Measurements from ENCODE around the gene FTSJ3.
"Not testable (repeated sequence)": the region's sequence is repeated elsewhere in the genome, so short reads cannot be mapped to it uniquely, and the experiment has no call there.

FTSJ3 gene

DNA sequence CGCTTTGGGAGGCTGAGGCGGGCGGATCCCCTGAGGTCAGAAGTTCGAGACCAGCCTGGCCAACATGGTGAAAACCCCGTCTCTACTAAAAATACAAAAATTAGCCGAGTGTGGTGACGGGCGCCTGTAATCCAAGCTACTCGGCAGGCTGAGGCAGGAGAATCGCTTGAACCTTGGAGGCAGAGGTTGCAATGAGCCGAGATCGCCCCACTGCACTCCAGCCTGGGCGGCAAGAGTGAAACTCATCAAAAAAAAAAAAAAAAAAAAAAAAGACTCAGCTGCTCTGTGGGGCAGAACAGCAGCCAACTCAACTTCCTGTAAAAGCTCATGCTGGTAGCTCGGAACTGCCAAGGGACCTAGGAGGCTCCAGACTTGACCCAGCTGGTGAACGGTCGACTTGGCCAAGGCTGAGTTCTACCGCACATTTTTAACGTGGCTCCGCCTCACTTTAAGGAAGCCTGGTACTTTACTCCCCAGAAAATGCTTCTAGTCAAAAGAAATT is 16.0 kb upstream of the FTSJ3 start:
- DNase-seq = not testable (repeated sequence)

DNA sequence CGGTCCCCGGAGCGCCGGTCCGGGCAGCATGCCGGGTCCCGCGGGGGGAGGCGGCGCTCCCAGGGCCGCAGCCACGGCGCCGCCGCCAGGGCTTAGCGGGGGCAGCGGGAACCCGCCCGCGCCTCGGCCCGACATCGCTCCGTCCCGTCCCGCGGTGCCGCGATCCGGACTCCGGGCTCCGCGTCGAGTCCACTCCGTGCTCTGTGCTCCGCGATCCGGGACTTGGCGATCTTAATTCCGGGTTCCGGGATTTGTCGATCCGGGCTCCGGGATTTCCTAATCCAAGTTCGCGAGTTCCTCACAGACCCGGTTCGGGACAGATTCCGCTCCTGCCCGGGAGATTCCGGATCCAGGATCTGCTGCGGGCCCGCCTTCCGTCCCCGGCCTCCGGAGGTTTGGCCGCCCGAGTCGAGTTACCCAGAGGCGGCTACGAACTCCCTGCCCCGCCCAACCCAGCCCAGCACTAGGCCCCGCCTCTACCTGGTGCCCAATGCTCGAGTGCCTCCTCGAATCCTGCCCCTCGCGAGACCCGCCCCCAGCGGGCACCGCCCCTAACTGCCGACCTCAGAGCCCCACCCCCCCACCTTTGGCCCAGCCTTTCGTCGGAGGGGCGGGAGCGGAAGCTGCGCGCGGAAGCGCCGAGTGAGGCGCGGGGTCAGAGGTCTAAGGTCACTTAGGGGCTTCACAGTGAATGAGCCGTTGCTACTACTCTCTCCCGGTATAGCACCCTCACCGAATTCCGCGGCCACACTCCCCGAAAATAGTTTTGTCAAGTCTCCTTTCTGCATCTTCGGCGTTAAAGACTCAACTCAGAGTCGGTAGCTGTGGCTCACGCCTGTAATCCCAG is 15.3 kb upstream of the FTSJ3 start, which contains the start of gene SMARCD2:
SMARCD2 (minus strand) TSS at position 146 of the 847 bp plus-strand sequence; CDS start at position 135, 11 bp downstream.
- peak; percentile 97 for DNase-seq

DNA sequence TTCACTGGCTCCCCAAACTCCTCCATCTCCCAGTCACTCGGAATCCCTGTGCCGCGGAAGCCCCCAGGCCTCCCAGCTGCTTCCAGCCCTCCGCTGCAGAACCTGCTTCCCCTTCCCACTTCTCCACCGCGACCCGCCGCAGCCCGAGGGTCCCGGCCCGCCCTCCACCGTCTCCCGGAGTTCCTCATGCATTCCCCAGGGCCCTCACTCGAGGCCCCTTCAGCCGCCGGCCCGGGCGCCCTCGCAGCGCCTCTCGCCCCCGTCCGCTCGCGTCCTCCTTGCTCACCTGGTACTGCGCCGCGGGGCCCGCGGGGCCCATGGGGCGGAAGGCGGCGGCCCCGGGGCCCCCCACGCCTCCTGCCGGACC is 14.7 kb upstream of the FTSJ3 start:
- no peak for DNase-seq

DNA sequence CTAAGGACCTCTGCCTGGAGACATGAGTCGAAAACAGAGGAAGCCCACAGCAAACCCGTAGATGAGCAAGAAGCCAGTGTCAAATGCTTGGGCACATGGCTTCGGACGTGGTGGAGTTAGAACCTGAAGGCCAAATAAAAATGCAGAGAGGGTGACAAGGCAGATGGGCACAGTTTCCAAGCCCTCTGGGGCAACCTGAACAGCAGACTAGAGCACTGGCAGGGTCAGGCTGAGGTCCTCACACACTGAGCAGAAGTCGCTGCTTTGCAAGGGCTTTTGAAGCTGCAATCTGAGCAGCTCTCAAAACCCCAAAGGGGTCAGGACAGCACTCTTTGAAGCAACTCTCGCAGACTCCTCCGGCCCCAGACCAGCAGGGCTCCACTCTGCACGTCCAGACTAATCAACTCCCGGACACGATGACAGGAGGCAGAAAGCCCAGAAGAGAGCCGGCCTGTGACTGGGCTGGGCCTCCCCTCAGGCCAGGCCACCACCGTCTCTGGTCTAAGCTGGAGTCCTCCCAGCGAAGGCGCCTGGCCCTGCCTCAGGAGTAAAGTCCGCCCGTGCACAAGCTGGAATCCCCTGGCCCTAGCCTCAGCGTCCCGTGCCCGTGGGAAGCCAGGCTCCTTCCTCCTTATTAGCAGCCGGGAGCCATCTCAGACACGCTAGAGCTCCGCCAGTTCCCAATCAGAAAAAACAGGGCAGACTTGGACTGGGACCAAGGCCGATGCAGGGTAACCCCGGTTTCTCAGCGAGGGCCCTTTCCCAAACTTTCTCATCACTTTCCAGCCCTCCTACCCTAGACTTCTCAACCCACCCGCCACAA is 14.1 kb upstream of the FTSJ3 start:
- DNase-seq = no peak

DNA sequence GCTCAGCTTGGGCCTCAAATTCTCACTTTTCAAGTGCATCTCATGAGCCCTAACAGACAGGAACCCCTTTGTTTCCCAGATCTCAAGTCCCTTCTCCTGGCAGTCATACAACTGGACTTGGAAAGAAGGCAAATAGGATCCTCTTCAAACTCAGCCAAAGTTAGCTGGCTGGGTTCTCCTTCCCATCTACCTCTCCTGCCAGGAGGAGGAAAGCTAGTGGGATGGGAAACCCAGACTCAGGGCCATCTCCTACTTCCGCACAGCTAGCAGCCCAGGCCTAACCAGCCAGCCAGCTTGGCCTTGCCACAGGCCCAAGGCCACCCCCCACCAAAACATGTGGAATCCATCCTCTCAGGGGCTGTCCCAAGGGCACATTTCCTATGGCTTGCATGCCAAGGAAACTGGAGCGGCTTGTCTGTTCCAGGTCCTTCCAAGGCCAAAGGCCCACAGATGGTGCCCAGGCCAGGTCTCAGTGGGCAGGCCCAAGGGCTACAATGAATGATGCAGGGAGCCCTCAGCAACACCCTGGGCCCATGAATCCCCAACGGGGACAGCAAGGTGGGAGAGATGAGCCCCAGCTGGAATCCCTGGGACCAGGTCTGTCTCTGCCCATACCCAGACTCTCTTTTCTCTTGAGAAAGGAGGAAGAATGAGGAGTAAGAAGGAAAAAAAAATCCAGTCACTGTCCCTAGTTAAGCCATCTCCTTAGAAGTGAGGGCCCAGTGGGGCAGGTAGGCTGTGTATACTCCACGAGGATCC is 13.3 kb upstream of the FTSJ3 start:
- no peak for DNase-seq

DNA sequence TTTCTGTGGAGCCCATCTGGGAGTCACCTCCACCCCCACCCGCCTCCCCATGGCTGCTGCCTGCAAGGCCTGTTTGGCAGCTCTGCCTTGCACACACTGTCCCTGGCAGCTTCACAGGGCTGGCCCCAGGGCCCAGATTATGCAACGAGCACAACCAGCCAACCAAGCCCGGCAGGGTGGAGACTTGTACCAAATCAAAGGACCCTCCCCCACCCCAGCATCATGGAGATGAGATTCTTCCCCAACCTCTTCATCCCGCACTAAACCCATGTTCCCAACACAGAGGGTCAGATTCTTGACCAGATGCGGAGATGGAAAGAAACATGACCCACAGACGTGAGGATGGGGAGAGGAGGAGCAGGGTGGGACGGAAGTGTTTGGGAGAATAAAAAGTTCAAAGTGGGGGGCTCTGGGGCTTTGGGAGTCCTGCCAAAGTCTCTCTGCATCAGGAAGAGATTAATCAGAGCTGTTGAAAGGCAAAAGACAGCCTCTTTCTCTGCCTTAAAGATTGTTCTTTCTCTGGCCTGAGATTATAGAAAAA is 11.2 kb upstream of the FTSJ3 start:
- DNase-seq = no peak

DNA sequence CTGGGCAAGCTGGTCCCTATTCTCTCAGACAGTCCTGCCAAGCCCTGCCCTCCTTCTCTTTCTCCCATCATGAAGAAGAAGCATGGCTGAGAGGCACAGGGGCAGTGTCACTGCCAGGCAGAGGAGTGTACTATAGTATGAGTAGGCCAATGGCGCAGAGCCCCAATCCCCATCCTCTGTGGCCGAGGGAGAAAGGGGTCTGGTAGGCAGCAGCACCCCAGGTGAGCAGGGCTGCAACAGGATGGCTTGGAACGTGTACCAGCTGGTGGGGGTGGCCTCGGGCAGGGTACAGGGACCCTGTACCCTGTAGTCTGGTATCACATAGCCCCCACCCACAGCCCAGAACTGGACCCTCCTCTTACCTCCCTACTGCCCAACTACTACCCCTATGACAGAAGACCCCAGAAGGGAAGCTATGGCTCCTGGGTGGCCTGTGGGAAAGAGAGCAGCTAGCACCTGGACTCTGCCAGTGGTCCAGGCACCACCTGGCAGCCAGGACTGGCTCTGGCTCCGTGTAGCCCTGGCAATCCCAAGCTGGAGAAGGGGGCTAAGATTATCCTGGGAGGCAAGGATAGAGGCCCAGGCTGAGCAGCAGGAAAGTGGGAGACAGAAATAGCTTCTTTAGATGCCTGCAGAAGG is 10.6 kb upstream of the FTSJ3 start:
- no peak for DNase-seq

DNA sequence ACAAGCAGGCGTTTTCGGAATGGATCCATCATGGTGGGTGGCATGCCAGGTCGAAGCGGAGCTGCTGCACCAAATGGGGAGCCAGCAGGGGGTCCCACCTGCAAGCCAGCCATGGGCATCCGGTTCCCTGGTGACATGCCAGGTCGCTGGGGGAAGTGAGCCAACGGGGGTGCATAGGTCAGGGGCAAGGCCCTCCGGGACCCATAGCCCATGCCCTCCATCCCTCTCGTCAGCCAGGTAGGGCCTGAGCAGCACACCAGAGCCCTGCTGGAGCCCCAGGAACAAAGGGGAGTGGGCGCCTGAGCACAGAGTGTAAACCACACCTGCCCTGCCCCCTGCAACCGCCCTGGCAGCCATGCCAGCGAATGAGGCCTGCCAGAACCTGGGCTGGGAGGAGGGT is 10.0 kb upstream of the FTSJ3 start:
- DNase-seq = no peak

DNA sequence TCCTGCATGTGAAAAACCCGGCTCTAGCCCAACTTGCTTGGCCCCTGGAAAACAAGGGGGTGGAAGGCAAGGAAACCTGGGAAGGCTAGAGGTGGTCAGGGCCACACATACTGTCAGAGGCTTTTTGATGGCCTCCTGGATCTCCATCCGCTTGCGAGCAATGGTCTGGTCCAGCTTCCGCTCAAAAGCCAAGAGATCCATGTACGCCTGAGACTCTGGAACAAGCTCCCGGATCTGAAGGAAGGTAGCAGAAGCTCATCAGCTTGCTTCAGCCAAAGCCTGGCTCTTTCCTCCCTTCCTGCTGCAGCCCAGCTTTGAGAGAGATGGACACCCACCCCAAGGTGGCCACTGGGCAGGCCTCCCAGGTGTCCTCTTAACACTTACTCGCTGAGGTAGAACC is 9.3 kb upstream of the FTSJ3 start:
- no peak for DNase-seq

DNA sequence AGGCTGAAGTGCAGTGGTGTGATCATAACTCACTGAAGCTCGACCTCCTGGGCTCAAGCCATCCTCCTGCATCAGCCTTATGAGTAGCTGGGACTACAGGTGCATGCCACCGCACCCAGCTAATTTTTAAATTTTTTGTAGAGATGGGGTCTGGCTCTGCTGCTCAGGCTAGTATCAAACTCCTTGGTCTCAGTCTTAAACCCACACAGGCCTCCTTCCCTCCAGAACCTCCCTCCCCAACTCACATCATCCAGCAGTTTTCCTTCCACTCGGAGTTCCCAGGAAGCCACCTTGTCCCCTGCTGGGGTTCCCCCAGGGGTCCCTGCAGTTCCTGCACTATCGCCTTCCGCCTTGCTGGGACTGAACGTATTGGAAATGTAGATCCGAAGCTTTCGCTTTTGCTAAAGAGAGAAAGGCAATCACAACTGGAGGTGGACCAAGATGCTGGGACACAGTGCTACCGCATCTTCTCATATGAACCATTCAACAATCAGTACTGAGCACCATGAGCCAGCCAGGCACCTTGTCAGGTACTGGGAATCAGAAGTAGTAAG is 7.8 kb upstream of the FTSJ3 start:
- DNase-seq = no peak

DNA sequence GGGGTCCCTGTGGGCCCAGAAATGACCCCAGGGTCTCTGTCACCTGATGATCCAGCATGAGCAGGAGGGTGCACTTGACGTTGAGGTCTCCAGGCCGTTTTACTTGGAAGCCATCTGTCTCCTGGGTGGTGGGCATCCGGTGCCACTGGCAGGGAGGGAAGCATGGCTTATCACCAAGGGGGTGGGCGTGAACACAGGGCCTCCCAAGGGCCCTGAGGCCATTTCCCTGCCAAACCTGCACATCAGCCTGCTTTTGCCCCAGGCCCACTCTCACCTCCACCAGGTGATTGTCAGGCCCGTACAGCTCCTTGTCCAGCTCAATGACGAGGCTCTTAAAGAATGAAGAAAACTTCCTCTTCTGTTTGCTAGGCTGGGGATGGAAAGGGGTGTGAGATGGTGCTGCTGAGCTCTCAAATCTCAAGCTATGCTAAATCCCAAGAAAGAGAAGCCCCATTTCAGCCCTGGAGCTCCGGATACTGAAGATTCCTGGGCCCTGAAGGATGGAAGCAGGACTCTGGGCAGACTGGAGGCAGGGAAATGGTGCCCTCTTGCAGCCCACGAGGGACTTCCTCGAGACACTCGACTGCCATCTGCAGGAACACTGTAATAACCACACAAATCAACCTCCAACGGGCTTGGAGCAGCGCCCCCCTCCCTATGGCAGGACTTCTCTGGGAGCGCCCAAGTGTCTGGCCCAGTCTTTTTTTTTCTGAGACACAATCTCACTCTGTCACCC is 7.1 kb upstream of the FTSJ3 start:
- peak; percentile 46 for DNase-seq

DNA sequence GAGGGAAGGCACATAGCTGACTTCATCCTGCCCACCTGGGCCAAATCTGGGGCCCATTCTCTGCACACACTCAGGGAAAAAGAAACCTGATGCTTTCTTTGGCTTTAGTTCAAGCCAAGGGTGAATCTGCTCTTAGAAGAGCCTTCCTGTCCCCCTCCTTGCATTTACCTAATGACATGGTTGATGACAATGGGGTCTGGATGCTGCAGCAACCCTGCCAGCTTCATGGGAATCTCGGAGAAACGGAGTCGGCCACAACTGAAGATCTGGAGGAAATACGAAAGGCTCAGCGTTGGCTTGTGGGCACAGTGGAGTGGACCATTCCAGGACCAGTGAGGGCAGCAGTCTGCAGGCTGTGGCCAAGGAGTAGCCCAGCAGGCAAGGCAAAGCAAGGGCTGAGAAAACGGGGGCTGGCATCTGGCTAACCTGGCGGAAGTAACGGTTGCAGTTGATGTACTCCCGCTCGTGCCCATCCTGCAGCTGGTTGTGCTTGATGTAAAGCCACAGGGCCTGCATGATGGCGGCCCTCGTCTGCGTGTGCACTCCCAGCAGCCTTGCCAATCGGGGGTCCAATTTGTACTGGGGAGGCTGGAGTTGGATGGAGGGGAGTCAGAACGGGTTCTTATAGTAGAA is 6.4 kb upstream of the FTSJ3 start:
- no peak for DNase-seq

DNA sequence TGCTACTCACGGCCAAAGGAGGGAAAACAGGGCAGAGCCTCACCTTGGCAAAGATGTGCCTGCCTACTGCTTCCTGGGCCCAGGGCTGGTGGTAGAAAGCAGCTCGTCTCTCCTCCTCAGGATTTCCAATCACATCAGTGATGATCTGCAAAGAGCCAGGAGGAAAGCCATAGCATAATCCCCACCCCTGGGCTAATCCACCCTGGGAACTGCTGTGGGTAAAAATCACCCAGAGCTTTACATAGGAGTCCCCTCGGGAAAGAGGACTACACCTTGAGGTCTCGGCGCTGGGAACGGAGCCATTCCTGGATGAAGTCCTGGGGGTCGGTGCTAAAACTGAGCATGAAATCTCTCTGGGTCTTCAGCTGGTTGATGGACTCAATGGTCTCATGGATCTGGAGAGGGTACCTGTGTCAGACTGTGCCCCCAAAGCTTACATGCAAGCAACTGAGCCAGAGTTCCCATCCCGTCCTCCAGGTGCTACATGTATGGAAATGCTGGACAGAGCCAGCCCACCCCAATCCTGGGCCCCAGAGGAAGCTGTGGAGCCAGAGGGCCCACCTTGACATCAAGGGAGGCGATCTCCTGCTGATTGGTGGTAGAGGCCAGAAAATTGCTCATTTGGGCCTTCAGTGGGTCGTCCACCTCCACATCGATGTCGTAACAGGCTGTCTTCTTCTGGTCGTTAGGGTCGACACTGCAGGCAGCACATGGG is 5.7 kb upstream of the FTSJ3 start:
- DNase-seq = no peak

DNA sequence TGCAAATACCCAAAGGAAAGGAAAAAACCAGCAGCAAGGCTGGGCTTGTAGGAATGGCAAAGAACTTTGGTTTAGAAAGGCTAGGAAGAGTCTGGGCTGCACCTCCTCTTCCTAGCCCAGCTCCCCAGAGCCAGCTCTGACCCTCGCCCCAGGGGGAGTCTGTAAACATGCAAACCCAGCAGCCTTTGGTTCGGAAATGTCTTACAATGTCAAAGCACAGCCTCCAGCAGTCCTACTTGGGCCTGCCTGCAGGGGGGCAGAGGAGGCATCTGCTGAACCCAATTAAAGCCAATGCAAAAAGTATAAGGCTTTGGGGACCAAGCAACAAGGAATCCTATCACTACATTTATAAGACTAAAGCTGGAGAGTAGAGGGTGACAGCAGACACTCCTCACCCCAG is 5.0 kb upstream of the FTSJ3 start:
- DNase-seq = no peak

DNA sequence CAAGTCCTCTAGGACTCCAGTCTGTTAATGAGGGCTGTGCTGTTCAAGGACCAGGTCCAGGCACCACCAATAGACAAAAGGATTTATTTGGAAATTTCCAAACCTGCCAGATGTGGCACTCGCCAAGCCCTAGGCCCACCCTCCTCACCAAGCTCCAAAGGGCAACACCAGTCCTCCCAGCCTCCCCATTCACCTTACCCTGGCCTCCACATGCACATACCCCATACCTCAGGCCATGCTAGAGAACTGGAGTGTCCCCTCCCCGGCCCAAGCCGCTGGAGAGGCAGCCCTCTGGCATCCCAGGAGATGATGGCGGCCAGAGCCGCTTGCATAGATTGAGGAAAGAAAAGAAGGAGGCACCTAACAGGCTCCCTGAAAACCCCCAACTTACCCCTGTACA is 4.6 kb upstream of the FTSJ3 start:
- no peak for DNase-seq

DNA sequence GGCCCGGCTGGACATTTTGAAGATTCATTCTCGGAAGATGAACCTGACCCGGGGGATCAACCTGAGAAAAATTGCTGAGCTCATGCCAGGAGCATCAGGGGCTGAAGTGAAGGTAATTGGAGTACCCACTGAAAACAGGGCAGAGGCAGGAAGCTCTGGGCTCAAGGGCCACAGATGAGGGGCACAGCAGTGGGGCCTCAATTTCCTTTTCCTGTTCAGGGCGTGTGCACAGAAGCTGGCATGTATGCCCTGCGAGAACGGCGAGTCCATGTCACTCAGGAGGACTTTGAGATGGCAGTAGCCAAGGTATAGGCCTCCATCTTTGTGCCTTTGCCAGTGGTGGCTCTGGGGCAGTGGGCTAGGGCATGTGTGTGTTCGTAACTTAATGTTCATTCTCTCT is 4.0 kb upstream of the FTSJ3 start:
- no peak for DNase-seq

DNA sequence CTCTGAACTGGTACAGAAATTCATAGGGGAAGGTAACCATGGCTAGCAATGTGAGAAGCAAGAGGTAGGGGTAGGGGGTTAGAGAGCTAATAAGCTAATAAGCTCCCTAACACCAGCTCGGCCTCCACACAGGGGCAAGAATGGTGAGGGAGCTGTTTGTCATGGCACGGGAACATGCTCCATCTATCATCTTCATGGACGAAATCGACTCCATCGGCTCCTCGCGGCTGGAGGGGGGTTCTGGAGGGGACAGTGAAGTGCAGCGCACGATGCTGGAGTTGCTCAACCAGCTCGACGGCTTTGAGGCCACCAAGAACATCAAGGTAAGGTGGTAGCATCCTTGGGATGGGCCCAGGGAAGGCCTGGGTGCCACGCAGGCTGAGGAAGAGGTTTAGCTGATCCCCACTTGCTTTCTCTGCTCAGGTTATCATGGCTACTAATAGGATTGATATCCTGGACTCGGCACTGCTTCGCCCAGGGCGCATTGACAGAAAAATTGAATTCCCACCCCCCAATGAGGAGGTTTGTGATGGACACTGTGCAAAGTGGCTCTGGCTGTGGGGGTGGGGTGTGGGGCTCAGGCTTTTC is 3.5 kb upstream of the FTSJ3 start:
- DNase-seq = no peak

DNA sequence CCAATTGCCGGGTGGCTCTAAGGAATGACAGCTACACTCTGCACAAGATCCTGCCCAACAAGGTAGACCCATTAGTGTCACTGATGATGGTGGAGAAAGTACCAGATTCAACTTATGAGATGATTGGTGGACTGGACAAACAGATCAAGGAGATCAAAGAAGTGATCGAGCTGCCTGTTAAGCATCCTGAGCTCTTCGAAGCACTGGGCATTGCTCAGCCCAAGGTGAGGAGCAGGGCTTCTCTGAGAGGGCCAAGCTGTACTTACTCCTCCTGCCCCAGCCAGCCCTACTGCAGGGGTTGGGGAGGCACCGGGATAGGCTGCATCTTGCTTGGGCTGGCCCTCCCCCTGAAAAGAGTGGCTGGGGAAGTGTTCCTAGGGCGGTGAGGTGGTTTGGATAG is 2.8 kb upstream of the FTSJ3 start:
- no peak for DNase-seq

DNA sequence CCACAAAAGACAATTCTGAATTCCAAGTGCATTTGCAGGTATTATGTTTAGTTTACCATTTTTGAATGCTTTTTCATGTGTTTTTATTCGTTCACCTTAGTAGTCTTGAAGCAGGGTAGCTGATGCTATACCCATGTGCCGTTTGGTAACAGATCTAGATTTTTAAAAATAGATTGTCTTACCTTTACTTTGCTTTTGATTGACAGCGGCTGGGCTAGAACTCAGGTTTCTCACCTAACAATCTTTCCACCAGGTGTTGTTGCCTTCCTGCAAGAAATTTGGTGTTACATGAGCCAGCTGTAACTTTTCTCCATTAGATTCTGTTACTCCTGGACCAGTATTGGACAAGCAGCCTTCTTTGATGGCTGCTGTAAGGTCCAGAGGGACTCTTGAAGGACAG is 1.5 kb upstream of the FTSJ3 start:
- DNase-seq = no peak

DNA sequence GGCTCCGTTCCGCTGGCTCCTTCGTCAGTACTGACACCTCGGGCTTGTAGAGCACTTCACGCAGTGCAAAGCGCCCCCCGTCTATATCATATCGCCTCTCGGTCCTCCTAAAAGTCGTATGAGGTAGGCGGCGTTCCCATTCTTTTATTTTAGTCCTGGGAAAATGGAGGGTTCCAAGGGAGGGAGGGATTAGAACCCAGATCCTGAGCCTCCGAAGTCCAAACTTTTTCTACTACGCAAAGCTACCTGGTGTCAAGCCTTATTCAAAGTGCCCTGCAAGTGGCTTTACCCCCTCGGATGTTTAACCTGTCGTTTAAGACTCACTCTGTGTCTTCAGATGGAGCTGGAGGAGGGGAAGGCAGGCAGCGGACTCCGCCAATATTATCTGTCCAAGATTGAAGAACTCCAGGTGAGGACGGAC is 348 bp upstream of the FTSJ3 start:
- no peak for DNase-seq
